ENCODE measurements around the gene SIL1.

GRCh38 chr5:138964647-138965201 is 233.4 kb downstream of the SIL1 start:
- no peak for TF ChIP-seq CTCF (IDR thresholded peaks at IDR 0.05)
- no peak for TF ChIP-seq POLR2A (IDR thresholded peaks at IDR 0.05)

Data from uterus (tissue), 2 donors.